ENCODE data around the gene YY1.

DNA sequence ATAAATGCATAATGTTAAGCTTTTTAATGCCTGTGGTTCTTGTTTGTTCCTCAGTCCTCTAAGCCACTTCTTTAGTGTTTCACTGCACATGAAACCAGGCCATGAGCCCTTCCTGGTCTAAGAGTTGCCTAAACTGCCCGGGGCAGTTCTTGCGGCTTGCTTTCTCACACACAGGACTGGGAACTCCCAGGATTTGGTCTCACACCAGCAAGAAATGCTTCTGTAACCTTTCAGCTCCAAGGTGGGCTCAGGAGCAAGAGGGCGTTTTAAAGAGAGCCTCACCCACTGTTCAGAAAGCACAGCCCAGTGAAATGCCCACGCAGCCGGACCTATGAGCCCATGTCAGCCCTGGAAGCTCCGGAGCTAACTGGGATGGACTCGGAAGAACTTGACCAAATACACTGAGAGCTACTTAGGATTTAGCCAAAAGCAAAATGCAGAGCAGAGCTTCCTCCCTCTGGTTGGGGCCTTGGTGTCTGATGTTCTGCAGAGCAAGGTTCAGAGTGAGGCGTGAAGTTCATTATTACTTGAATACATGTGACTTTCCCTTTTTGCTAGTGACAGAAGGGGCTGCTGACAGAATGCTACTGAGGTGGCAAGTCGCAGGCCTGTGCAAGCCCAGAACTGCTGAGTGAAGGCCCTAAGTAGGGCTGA is 43.9 kb downstream of the YY1 start:
- TF ChIP-seq, protein P1, sequence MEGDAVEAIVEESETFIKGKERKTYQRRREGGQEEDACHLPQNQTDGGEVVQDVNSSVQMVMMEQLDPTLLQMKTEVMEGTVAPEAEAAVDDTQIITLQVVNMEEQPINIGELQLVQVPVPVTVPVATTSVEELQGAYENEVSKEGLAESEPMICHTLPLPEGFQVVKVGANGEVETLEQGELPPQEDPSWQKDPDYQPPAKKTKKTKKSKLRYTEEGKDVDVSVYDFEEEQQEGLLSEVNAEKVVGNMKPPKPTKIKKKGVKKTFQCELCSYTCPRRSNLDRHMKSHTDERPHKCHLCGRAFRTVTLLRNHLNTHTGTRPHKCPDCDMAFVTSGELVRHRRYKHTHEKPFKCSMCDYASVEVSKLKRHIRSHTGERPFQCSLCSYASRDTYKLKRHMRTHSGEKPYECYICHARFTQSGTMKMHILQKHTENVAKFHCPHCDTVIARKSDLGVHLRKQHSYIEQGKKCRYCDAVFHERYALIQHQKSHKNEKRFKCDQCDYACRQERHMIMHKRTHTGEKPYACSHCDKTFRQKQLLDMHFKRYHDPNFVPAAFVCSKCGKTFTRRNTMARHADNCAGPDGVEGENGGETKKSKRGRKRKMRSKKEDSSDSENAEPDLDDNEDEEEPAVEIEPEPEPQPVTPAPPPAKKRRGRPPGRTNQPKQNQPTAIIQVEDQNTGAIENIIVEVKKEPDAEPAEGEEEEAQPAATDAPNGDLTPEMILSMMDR (IDR thresholded peaks at IDR 0.05; ENCODE audit: low read depth, low read length), result no peak
- TF ChIP-seq POLR2A (IDR thresholded peaks at IDR 0.05; ENCODE audit: extremely low read depth, insufficient read length), result no peak
- TF ChIP-seq, protein P2, sequence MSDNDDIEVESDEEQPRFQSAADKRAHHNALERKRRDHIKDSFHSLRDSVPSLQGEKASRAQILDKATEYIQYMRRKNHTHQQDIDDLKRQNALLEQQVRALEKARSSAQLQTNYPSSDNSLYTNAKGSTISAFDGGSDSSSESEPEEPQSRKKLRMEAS (IDR thresholded peaks at IDR 0.05; ENCODE audit: low read depth, low read length), result no peak
- no peak for TF ChIP-seq MYC (IDR thresholded peaks at IDR 0.05; ENCODE audit: low read depth, low read length)
